EH (cell line): ENCODE data around the gene EML6.
"Not testable (repeated sequence)": the region's sequence is repeated elsewhere in the genome, so short reads cannot be mapped to it uniquely, and the experiment has no call there.

ENCODE experiments used
- DNase-seq: peaks from one replicate; pipeline ENCODE4 v3.0.0-alpha.2; 2015; ENCODE audit warnings: low read depth

EML6 gene

GRCh38 chr2:54966165-54966832 lies 242.8 kb downstream of the EML6 start:
- DNase-seq, result peak; percentile 49

GRCh38 chr2:54966837-54967236 lies 243.4 kb downstream of the EML6 start:
- DNase-seq, result no peak

- no peak for DNase-seq
Measured at GRCh38 chr2:54967269-54967668, 243.8 kb downstream of the EML6 start.

GRCh38 chr2:54967759-54968365 lies 244.4 kb downstream of the EML6 start:
- DNase-seq, result no peak

- DNase-seq, result peak; percentile 29
Measured at GRCh38 chr2:54968561-54969218, 245.2 kb downstream of the EML6 start.

- no peak for DNase-seq
Measured at GRCh38 chr2:54969295-54969939, 246.0 kb downstream of the EML6 start.

GRCh38 chr2:54969940-54970338 lies 246.5 kb downstream of the EML6 start:
- no peak for DNase-seq

- DNase-seq, result no peak
Measured at GRCh38 chr2:54975175-54975574, 251.7 kb downstream of the EML6 start.

GRCh38 chr2:54975598-54976492 lies 252.4 kb downstream of the EML6 start:
- DNase-seq, result peak; percentile 34

GRCh38 chr2:54977149-54977548 lies 253.7 kb downstream of the EML6 start:
- no peak for DNase-seq

- DNase-seq, result peak; percentile 21
Measured at GRCh38 chr2:54979321-54980044, 256.0 kb downstream of the EML6 start.

- DNase-seq, result no peak
Measured at GRCh38 chr2:54981385-54981784, 257.9 kb downstream of the EML6 start.

- peak; percentile 60 for DNase-seq
Measured at GRCh38 chr2:54983345-54984220, 260.1 kb downstream of the EML6 start.

GRCh38 chr2:54984476-54984875 lies 261.0 kb downstream of the EML6 start:
- peak; percentile 29 for DNase-seq

GRCh38 chr2:54986264-54986663 lies 262.8 kb downstream of the EML6 start:
- peak; percentile 19 for DNase-seq

GRCh38 chr2:54988612-54989011 lies 265.1 kb downstream of the EML6 start:
- DNase-seq, result no peak

GRCh38 chr2:54990694-54991093 lies 267.2 kb downstream of the EML6 start:
- DNase-seq, result not testable (repeated sequence)

GRCh38 chr2:54995553-54995952 lies 272.1 kb downstream of the EML6 start:
- no peak for DNase-seq

GRCh38 chr2:54997826-54998225 lies 274.4 kb downstream of the EML6 start:
- no peak for DNase-seq

GRCh38 chr2:54999182-54999581 lies 275.7 kb downstream of the EML6 start:
- DNase-seq, result peak; percentile 90
